ENCODE measurements around the gene OR52E6.

- no peak for TF ChIP-seq EZH2 (IDR thresholded peaks at IDR 0.05; ENCODE audit: low read length, unreplicated experiment)
- TF ChIP-seq, protein P1, sequence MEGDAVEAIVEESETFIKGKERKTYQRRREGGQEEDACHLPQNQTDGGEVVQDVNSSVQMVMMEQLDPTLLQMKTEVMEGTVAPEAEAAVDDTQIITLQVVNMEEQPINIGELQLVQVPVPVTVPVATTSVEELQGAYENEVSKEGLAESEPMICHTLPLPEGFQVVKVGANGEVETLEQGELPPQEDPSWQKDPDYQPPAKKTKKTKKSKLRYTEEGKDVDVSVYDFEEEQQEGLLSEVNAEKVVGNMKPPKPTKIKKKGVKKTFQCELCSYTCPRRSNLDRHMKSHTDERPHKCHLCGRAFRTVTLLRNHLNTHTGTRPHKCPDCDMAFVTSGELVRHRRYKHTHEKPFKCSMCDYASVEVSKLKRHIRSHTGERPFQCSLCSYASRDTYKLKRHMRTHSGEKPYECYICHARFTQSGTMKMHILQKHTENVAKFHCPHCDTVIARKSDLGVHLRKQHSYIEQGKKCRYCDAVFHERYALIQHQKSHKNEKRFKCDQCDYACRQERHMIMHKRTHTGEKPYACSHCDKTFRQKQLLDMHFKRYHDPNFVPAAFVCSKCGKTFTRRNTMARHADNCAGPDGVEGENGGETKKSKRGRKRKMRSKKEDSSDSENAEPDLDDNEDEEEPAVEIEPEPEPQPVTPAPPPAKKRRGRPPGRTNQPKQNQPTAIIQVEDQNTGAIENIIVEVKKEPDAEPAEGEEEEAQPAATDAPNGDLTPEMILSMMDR (conservative IDR thresholded peaks at IDR 0.05; ENCODE audit: low read depth, low read length) = no peak
- no peak for TF ChIP-seq EZH2phosphoT487 (IDR thresholded peaks at IDR 0.05; ENCODE audit: borderline replicate concordance, low read length)
These were observed 38.6 kb upstream of the OR52E6 start, which contains the start of gene OR52E4 for GRCh38 chr11:5880329-5880728.

Data from PC-3 (cell line).